ENCODE data around the gene PITX1. TPM values are rescaled to one million over a fixed set of nuclear protein-coding genes. Genes with fewer than 3 reads are reported as not detected.

PITX1 gene
- total RNA-seq, 4 donors from 2014 or later = 571 to 1,232 (median 680) TPM

GRCh38 chr5:135053278-135053677, 19.2 kb upstream of the PITX1 start:
- intact Hi-C loops (cut with DNase I) = no loop called here
- peaks cover 0 to 43% (median 0%) of the 10 kb centered on the region in 4 donors for H3K27me3 ChIP-seq
- no peak overlapping the region for H3K27ac ChIP-seq
- DNase-seq = no peak
- no peak overlapping the region for H3K4me3 ChIP-seq
- no peaks in the 10 kb centered on the region for H3K36me3 ChIP-seq
- no peak for TF ChIP-seq POLR2A (IDR thresholded peaks at IDR 0.05)
- TF ChIP-seq, protein P1, sequence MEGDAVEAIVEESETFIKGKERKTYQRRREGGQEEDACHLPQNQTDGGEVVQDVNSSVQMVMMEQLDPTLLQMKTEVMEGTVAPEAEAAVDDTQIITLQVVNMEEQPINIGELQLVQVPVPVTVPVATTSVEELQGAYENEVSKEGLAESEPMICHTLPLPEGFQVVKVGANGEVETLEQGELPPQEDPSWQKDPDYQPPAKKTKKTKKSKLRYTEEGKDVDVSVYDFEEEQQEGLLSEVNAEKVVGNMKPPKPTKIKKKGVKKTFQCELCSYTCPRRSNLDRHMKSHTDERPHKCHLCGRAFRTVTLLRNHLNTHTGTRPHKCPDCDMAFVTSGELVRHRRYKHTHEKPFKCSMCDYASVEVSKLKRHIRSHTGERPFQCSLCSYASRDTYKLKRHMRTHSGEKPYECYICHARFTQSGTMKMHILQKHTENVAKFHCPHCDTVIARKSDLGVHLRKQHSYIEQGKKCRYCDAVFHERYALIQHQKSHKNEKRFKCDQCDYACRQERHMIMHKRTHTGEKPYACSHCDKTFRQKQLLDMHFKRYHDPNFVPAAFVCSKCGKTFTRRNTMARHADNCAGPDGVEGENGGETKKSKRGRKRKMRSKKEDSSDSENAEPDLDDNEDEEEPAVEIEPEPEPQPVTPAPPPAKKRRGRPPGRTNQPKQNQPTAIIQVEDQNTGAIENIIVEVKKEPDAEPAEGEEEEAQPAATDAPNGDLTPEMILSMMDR (IDR thresholded peaks at IDR 0.05) = no peak
- peaks cover 0 to 5% (median 0%) of the 10 kb centered on the region in 3 donors for H3K4me1 ChIP-seq
- WGBS, 2 donors = 73 to 74% methylated on average over 2 to 3 of the region's 3 CpGs
- no peaks in the 10 kb centered on the region for H3K9me3 ChIP-seq

DNA sequence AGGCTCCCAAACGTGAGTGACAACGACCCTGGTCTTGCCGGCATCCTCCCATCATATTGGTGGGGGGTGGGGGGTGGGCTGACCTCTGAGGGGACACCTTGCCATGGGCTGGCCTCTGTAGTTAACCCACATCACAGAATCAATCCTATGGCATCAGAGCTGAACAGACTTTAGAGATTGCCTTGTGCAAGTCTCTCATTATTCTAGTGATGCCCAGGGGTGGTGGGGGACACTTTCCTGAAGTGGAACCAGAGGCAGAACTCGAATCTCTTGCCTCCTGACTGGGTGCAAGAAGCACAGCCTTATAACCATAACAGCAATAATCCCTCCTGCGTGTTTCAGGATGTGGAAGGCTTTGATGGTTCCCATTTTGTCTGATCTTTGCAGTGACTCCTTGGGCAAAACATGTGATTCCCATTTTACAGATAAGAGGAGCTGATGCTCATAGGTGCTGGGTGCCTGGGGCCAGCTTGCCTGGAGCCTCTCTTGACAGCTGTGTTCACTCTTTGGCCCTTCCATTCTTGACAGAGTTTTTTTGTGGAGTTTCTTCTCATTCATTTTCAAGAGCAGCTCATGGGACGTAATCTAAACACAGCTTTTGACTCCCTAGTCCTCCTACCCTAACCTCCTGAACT, 18.6 kb upstream of the PITX1 start:
- H3K36me3 ChIP-seq = no peaks in the 10 kb centered on the region
- intact Hi-C loops (cut with DNase I) = no loop called here
- H3K4me3 ChIP-seq = no peak overlapping the region
- TF ChIP-seq POLR2A (IDR thresholded peaks at IDR 0.05) = no peak
- TF ChIP-seq, protein P1 (IDR thresholded peaks at IDR 0.05) = no peak
- no peaks in the 10 kb centered on the region for H3K9me3 ChIP-seq
- H3K27ac ChIP-seq = no peak overlapping the region
- 64 to 91% methylated on average over 5 of the region's 6 CpGs for WGBS, 2 donors
- peaks cover 0 to 10% (median 1%) of the 10 kb centered on the region in 3 donors for H3K4me1 ChIP-seq
- DNase-seq = no peak
- peaks cover 0 to 43% (median 0%) of the 10 kb centered on the region in 4 donors for H3K27me3 ChIP-seq

GRCh38 chr5:135051872-135052271, 17.8 kb upstream of the PITX1 start:
- intact Hi-C loops (cut with DNase I) = no loop called here
- Histone ChIP-seq H3K4me3 (no peak overlapping the region), H3K27ac (no peak overlapping the region), H3K27me3 (peaks cover 0 to 43% (median 0%) of the 10 kb centered on the region in 4 donors), H3K9me3 (no peaks in the 10 kb centered on the region), H3K36me3 (no peaks in the 10 kb centered on the region), H3K4me1 (peaks cover 8 to 17% (median 9%) of the 10 kb centered on the region in 3 donors)
- no peak for DNase-seq
- TF ChIP-seq, protein P1 (IDR thresholded peaks at IDR 0.05) = no peak
- TF ChIP-seq POLR2A (IDR thresholded peaks at IDR 0.05) = no peak
- 66 to 79% methylated on average over 9 of the region's 11 CpGs for WGBS, 2 donors

DNA sequence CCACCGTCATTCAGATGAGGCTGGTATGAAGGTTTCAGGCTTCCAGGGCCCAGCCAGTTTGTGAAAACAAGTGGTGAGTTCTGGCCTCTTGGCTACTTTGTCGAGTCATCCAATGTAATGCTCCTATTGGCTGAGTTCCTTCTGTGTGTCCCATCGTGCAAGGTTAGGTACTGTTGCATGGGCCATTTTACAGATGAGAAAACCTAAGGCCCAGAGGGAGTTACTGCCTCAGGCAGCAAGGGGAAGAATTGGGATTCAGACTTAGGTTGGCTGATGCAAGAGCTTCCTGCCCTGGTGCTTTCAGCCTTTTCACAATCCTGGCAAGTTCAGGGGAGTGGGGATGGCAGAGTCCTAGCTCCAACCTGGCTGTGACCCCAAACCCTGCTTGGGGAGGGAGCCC, 17.4 kb upstream of the PITX1 start:
- H3K4me3 ChIP-seq = no peak overlapping the region
- intact Hi-C loops (cut with DNase I) = no loop called here
- no peak overlapping the region for H3K27ac ChIP-seq
- no peak for DNase-seq
- peaks cover 9 to 22% (median 14%) of the 10 kb centered on the region in 3 donors for H3K4me1 ChIP-seq
- TF ChIP-seq POLR2A (IDR thresholded peaks at IDR 0.05) = no peak
- TF ChIP-seq, protein P1 (IDR thresholded peaks at IDR 0.05) = no peak
- no peaks in the 10 kb centered on the region for H3K36me3 ChIP-seq
- no peaks in the 10 kb centered on the region for H3K9me3 ChIP-seq
- H3K27me3 ChIP-seq = peaks cover 0 to 46% (median 0%) of the 10 kb centered on the region in 4 donors
- WGBS, 2 donors = 64 to 65% methylated on average over 2 to 3 of the region's 3 CpGs

DNA sequence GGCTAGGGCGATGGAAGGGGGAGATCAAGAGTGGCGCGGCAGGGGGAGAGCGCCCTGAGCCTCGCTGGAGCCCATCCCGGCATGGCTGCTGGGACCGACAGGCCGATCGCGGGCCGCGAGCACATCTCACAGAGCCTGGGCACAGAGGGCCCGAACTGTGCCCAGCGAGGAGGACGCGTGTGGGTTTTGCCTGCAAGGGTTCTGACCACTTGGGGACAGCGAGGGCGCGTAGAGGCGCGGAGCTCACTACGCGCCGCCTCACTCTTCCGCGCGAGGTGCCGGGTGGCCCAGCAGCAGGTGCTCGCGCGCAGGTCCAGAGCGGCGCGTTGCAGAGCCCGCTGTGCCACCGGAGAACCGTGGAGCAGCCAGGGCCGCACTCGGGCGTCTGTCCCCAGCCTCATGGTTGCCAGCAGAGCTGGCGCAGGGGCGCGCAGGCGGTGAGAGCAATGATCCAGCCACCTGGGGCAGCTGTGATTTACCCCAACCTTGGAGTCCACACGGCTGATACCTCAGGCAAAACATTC, 16.3 kb upstream of the PITX1 start:
- no peak overlapping the region for H3K4me3 ChIP-seq
- 59 to 65% methylated on average over 18 to 20 of the region's 45 CpGs for WGBS, 2 donors
- intact Hi-C loops (cut with DNase I) = no loop called here
- peaks cover 9 to 29% (median 17%) of the 10 kb centered on the region in 3 donors for H3K4me1 ChIP-seq
- H3K27ac ChIP-seq = no peak overlapping the region
- H3K36me3 ChIP-seq = no peaks in the 10 kb centered on the region
- peaks cover 0 to 49% (median 0%) of the 10 kb centered on the region in 4 donors for H3K27me3 ChIP-seq
- no peak for TF ChIP-seq POLR2A (IDR thresholded peaks at IDR 0.05)
- TF ChIP-seq, protein P1 (IDR thresholded peaks at IDR 0.05) = no peak
- no peaks in the 10 kb centered on the region for H3K9me3 ChIP-seq
- no peak for DNase-seq
